Endodermal cell (in vitro differentiated cells): ENCODE measurements around the gene MYO19. TPM values are rescaled to one million over a fixed set of nuclear protein-coding genes. Genes with fewer than 3 reads are reported as not detected.

Source experiments
- DNase-seq: peaks from one replicate; pipeline ENCODE4 v3.0.0-alpha.2; 2017
- H3K27ac ChIP-seq: 2 replicates; pipeline ENCODE4 v1.5.1; 2013; ENCODE audit warnings: mild to moderate bottlenecking, low read depth, low read length, moderate library complexity
- H3K27me3 ChIP-seq: 2 replicates; pipeline ENCODE4 v1.6.1; 2013; ENCODE audit warnings: mild to moderate bottlenecking, low read length, moderate library complexity; ENCODE audit not compliant: insufficient read depth, control insufficient read depth, poor library complexity, severe bottlenecking
- H3K36me3 ChIP-seq: 2 replicates; pipeline ENCODE4 v1.7.0; 2013; ENCODE audit warnings: mild to moderate bottlenecking, low read length, moderate library complexity; ENCODE audit not compliant: control insufficient read depth, insufficient read depth
- H3K4me1 ChIP-seq: one replicate; pipeline ENCODE4 v1.7.0; 2013; ENCODE audit warnings: low read length; ENCODE audit not compliant: control insufficient read depth, insufficient read depth
- H3K4me3 ChIP-seq: 2 replicates; pipeline ENCODE4 v1.5.1; 2013; ENCODE audit warnings: mild to moderate bottlenecking, low read length, moderate library complexity
- H3K9ac ChIP-seq: 2 replicates; pipeline ENCODE4 v1.6.1; 2013; ENCODE audit warnings: mild to moderate bottlenecking, low read length, moderate library complexity; ENCODE audit not compliant: poor library complexity, severe bottlenecking; ENCODE audit errors: extremely low read depth
- H3K9me3 ChIP-seq: 2 replicates; pipeline ENCODE4 v1.6.1; 2013; ENCODE audit warnings: mild to moderate bottlenecking, low read length, moderate library complexity; ENCODE audit not compliant: control insufficient read depth
- H3K27ac Mint-ChIP-seq: 2 replicates; pipeline ENCODE4 v1.8.0; 2020; ENCODE audit warnings: mixed read lengths
- H3K27me3 Mint-ChIP-seq: 2 replicates; pipeline ENCODE4 v1.8.0; 2021; ENCODE audit warnings: mild to moderate bottlenecking, mixed read lengths; ENCODE audit not compliant: insufficient read depth
- H3K36me3 Mint-ChIP-seq: 2 replicates; pipeline ENCODE4 v1.8.0; 2020; ENCODE audit warnings: low read depth, mixed read lengths
- H3K4me1 Mint-ChIP-seq: 2 replicates; pipeline ENCODE4 v1.8.0; 2020; ENCODE audit warnings: mixed read lengths
- H3K4me3 Mint-ChIP-seq: 2 replicates; pipeline ENCODE4 v1.8.0; 2020; ENCODE audit warnings: mild to moderate bottlenecking, moderate library complexity, mixed read lengths
- H3K9me3 Mint-ChIP-seq: 2 replicates; pipeline ENCODE4 v1.8.0; 2020; ENCODE audit warnings: mild to moderate bottlenecking, mixed read lengths
- WGBS, 2 experiments: methylation state at CpG; one replicate each; pipeline versions ENCODE4 v1.1.5 to v1.1.7; 2013; ENCODE audit warnings: missing lambda C conversion rate in 2 of 2, mixed read lengths in 1 of 2; ENCODE audit not compliant: insufficient coverage in 1 of 2, insufficient read length in 1 of 2; 5-methylcytosine and 5-hydroxymethylcytosine counted together
- total RNA-seq, 2 donors: library from RNA; stranded (reverse); fragmentation: NEBNext Ultra II Directional in 1 of 2; extraction: Animal tissue kit (Norgen Biotek cat#: 25700) in 1 of 2; gene quantifications; 2 replicates in 1 of 2; 3 replicates in 1 of 2; pipeline ENCODE4 v1.2.1, GENCODE V29; 2021
- TF ChIP-seq, protein P1 (sequence below): fragments of 200-600 bp; sonication (generic); conservative IDR thresholded peaks from 2 replicates; pipeline ENCODE4 v1.5.0; 2021; ENCODE audit warnings: antibody characterized with exemption, mild to moderate bottlenecking

The MYO19 gene
- total RNA-seq, 2 donors from 2014 or later: 133 to 154 TPM

DNA sequence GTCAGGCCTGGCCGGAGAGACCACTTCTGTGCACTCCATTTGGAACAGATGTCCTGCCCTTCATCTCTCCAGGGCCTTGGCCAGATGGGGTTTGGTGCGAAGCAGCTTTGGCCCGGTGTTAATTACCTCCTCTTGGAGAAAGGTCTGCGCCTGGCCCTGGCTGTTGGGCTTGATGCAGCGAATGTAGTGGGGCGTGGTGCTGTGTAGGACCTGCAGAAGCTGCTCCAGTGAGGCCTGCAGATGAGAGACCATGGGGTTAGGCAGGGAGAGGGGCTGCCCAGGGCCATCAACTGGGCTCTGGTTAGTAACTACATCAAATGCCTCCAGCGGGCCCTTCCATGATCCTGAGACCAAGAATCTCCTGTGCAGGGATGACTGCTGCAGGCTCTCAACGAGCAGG lies 29.5 kb downstream of the MYO19 start:
- TF ChIP-seq, protein P1, sequence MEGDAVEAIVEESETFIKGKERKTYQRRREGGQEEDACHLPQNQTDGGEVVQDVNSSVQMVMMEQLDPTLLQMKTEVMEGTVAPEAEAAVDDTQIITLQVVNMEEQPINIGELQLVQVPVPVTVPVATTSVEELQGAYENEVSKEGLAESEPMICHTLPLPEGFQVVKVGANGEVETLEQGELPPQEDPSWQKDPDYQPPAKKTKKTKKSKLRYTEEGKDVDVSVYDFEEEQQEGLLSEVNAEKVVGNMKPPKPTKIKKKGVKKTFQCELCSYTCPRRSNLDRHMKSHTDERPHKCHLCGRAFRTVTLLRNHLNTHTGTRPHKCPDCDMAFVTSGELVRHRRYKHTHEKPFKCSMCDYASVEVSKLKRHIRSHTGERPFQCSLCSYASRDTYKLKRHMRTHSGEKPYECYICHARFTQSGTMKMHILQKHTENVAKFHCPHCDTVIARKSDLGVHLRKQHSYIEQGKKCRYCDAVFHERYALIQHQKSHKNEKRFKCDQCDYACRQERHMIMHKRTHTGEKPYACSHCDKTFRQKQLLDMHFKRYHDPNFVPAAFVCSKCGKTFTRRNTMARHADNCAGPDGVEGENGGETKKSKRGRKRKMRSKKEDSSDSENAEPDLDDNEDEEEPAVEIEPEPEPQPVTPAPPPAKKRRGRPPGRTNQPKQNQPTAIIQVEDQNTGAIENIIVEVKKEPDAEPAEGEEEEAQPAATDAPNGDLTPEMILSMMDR: no peak
- H3K27me3 ChIP-seq: no peaks in the 10 kb centered on the region
- Mint-ChIP-seq H3K36me3 (peaks cover 66% of the 10 kb centered on the region), H3K4me1 (no peaks in the 10 kb centered on the region), H3K9me3 (no peaks in the 10 kb centered on the region), H3K4me3 (no peak overlapping the region), H3K27ac (no peak overlapping the region), H3K27me3 (no peaks in the 10 kb centered on the region)
- H3K9ac ChIP-seq: no peak overlapping the region
- H3K27ac ChIP-seq: no peak overlapping the region
- peak; percentile 40 for DNase-seq
- H3K4me1 ChIP-seq: peaks cover 6% of the 10 kb centered on the region
- no peaks in the 10 kb centered on the region for H3K9me3 ChIP-seq
- H3K36me3 ChIP-seq: peaks cover 94% of the 10 kb centered on the region
- 96 to 99% methylated on average over 7 to 8 of the region's 8 CpGs for WGBS, 2 experiments
- no peak overlapping the region for H3K4me3 ChIP-seq

DNA sequence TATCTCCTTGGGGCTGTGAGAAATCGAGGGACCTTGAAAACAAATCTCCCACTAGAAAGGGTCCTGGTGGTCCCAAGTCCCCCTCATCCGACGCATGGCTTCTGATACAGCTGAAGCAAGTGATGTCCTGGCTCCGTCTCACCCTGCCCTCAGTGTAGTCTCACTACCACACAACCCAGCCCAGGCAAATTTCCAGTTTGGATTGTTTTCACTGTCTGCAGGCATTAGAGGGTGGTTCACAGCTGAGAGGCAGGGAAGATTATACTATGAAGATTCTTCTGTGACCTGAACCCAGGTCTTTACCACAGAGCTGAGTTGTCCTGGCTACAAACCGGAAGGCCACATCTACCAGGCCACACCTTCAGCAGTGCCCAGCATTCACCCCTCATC lies 30.5 kb downstream of the MYO19 start:
- Histone ChIP-seq H3K27me3 (no peaks in the 10 kb centered on the region), H3K9me3 (no peaks in the 10 kb centered on the region), H3K4me1 (peaks cover 6% of the 10 kb centered on the region), H3K36me3 (peaks cover 93% of the 10 kb centered on the region), H3K27ac (no peak overlapping the region), H3K4me3 (no peak overlapping the region), H3K9ac (no peak overlapping the region)
- no peak overlapping the region for H3K27ac Mint-ChIP-seq
- no peaks in the 10 kb centered on the region for H3K27me3 Mint-ChIP-seq
- no peaks in the 10 kb centered on the region for H3K9me3 Mint-ChIP-seq
- H3K4me3 Mint-ChIP-seq: no peak overlapping the region
- peak; percentile 26 for DNase-seq
- WGBS, 2 experiments: 94 to 100% methylated on average over 4 to 5 of the region's 5 CpGs
- peaks cover 58% of the 10 kb centered on the region for H3K36me3 Mint-ChIP-seq
- TF ChIP-seq, protein P1: no peak
- H3K4me1 Mint-ChIP-seq: no peaks in the 10 kb centered on the region

DNA sequence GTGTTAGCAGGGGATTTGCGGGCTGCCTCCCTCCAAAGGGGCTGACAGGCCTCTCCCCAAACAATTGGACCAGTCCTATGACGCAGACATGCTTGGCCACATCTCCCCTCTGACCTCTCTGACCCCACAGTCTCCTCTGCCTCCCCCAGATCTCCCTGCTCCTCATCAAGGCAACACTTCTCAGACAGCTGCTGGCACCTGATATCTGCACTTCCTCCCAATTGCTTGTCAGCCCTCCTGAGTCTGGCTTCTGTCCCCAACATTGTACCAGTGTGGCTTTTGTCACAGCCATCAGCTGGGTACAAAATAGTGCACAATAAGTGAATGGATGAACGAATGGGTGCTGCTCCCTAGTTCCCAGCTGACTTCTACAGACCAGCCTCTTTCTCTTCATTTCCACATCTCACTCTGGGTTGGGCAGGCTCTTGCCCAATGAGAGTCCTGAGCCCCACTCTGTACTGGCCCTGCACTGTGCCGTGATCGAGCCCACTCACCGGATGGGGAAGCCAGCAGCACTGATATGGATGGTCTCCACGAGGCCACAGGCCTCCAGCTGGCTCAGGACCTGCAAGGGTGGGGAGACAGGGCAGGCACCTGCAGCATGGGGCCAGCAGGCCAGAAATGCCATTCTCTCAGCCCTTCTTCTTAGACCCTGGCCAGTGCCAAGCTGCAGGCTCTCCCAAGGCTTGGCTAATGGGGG lies 31.1 kb downstream of the MYO19 start:
- Histone ChIP-seq H3K4me3 (no peak overlapping the region), H3K9me3 (no peaks in the 10 kb centered on the region), H3K27me3 (no peaks in the 10 kb centered on the region), H3K9ac (no peak overlapping the region), H3K27ac (no peak overlapping the region), H3K36me3 (peaks cover 93% of the 10 kb centered on the region), H3K4me1 (peaks cover 6% of the 10 kb centered on the region)
- TF ChIP-seq, protein P1: no peak
- no peaks in the 10 kb centered on the region for H3K27me3 Mint-ChIP-seq
- H3K27ac Mint-ChIP-seq: peak overlapping the region; percentile 7
- 96 to 100% methylated on average over 3 to 7 of the region's 7 CpGs for WGBS, 2 experiments
- no peak overlapping the region for H3K4me3 Mint-ChIP-seq
- no peaks in the 10 kb centered on the region for H3K9me3 Mint-ChIP-seq
- peak; percentile 36 for DNase-seq
- H3K4me1 Mint-ChIP-seq: no peaks in the 10 kb centered on the region
- H3K36me3 Mint-ChIP-seq: peaks cover 58% of the 10 kb centered on the region
